ENCODE measurements around the gene CBR3. TPM values are rescaled to one million over a fixed set of nuclear protein-coding genes. Genes with fewer than 3 reads are reported as not detected.
"Not testable (repeated sequence)": the region's sequence is repeated elsewhere in the genome, so short reads cannot be mapped to it uniquely, and the experiment has no call there.

The CBR3 gene
- total RNA-seq, 2 experiments from 2014 or later = 2.6 to 3.0 TPM

DNA sequence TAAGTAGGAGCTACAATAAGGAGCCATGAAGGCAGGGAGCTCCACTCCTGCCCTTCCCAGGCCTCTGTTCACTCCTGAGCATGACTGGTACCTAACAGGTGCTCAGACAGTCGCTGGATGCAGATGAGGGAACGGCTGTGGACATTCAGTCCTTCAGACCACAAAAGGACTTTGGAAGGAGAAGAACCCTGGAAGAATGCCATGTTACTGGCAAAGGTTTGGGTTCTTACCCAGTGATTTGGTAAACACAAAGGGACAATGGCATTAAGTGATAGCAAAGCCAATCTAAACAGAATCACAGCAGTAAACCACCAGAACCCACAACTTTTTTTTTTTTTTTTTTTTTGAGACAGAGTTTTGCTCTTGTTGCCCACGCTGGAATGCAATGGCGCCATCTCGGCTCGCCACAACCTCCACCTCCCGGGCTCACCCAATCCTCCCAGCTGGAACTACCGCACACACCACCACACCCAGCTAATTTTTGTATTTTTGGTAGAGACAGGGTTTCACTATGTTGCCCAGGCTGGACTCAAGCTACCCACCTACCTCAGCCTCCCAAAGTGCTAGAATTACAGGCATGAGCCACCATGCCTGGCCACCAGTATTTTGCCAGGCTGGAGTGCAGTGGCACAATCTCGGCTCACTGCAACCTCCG is 7.5 kb upstream of the CBR3 start:
- H3K9me3 Mint-ChIP-seq = no peaks in the 10 kb centered on the region
- H3K36me3 Mint-ChIP-seq (ENCODE audit: low read depth) = no peaks in the 10 kb centered on the region
- DNase-seq (no peak), ATAC-seq (ENCODE audit: poor library complexity) (no peak)
- Histone ChIP-seq H3K4me3 (ENCODE audit: low read length) (no peak overlapping the region), H3K27ac (ENCODE audit: low read depth in 1 of 2, low read length in 2 of 2) (no peak overlapping the region), H3K36me3 (ENCODE audit: insufficient read depth, low read length) (no peaks in the 10 kb centered on the region), H3K27me3 (ENCODE audit: control insufficient read depth in 1 of 2, insufficient read depth in 2 of 2, low read length in 2 of 2) (no peaks in the 10 kb centered on the region), H3K9me3 (ENCODE audit: control insufficient read depth in 1 of 2, insufficient read depth in 1 of 2, low read length in 2 of 2) (no peaks in the 10 kb centered on the region), H3K4me1 (ENCODE audit: insufficient read depth, low read length) (peaks cover 9% of the 10 kb centered on the region)
- intact Hi-C loops (cut with DNase I, micrococcal nuclease) = no loop called here
- CTCF ChIA-PET = no interaction called here
- H3K27me3 Mint-ChIP-seq = no peaks in the 10 kb centered on the region
- POLR2A ChIA-PET = no interaction called here
- H3K4me1 Mint-ChIP-seq (ENCODE audit: low read depth) = peaks cover 33% of the 10 kb centered on the region
- TF ChIP-seq, protein P1, sequence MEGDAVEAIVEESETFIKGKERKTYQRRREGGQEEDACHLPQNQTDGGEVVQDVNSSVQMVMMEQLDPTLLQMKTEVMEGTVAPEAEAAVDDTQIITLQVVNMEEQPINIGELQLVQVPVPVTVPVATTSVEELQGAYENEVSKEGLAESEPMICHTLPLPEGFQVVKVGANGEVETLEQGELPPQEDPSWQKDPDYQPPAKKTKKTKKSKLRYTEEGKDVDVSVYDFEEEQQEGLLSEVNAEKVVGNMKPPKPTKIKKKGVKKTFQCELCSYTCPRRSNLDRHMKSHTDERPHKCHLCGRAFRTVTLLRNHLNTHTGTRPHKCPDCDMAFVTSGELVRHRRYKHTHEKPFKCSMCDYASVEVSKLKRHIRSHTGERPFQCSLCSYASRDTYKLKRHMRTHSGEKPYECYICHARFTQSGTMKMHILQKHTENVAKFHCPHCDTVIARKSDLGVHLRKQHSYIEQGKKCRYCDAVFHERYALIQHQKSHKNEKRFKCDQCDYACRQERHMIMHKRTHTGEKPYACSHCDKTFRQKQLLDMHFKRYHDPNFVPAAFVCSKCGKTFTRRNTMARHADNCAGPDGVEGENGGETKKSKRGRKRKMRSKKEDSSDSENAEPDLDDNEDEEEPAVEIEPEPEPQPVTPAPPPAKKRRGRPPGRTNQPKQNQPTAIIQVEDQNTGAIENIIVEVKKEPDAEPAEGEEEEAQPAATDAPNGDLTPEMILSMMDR (IDR thresholded peaks at IDR 0.05) = no peak
- peak overlapping the region; percentile 42 for H3K4me3 Mint-ChIP-seq
- H3K27ac Mint-ChIP-seq = no peak overlapping the region

DNA sequence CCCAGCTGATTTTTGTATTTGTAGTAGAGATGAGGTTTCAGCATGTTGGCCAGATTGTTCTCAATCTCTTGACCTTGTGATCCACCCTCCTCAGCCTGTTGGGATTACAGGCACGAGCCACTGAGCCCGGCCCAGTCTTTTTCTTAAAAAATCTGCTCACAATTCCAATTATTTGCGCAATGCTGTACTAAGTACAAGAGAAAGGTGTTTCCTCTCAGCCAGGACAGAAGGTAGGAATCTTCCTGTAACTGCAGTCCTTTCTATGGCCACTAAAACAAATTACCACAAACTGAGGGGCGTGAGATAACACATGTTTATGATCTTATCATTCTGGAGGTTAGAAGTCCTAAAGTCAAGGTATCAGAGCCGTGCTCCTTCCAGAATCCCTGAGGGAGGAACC is 6.9 kb upstream of the CBR3 start:
- ATAC-seq (ENCODE audit: poor library complexity) (no peak), DNase-seq (no peak)
- Histone ChIP-seq H3K9me3 (ENCODE audit: control insufficient read depth in 1 of 2, insufficient read depth in 1 of 2, low read length in 2 of 2) (no peaks in the 10 kb centered on the region), H3K4me1 (ENCODE audit: insufficient read depth, low read length) (peaks cover 9% of the 10 kb centered on the region), H3K36me3 (ENCODE audit: insufficient read depth, low read length) (no peaks in the 10 kb centered on the region), H3K4me3 (ENCODE audit: low read length) (no peak overlapping the region), H3K27me3 (ENCODE audit: control insufficient read depth in 1 of 2, insufficient read depth in 2 of 2, low read length in 2 of 2) (no peaks in the 10 kb centered on the region), H3K27ac (ENCODE audit: low read depth in 1 of 2, low read length in 2 of 2) (no peak overlapping the region)
- POLR2A ChIA-PET = interaction anchor here (0.6 kb wide), 1 partner anchor 766 kb away, joined by 3 read pairs; no protein-coding TSS in a partner anchor
- Mint-ChIP-seq H3K27ac (peak overlapping the region; percentile 27), H3K4me1 (ENCODE audit: low read depth) (peaks cover 33% of the 10 kb centered on the region), H3K4me3 (peak overlapping the region; percentile 46), H3K36me3 (ENCODE audit: low read depth) (no peaks in the 10 kb centered on the region), H3K27me3 (no peaks in the 10 kb centered on the region), H3K9me3 (no peaks in the 10 kb centered on the region)
- CTCF ChIA-PET = no interaction called here
- intact Hi-C loops (cut with DNase I, micrococcal nuclease) = no loop called here
- TF ChIP-seq, protein P1 (IDR thresholded peaks at IDR 0.05) = no peak

DNA sequence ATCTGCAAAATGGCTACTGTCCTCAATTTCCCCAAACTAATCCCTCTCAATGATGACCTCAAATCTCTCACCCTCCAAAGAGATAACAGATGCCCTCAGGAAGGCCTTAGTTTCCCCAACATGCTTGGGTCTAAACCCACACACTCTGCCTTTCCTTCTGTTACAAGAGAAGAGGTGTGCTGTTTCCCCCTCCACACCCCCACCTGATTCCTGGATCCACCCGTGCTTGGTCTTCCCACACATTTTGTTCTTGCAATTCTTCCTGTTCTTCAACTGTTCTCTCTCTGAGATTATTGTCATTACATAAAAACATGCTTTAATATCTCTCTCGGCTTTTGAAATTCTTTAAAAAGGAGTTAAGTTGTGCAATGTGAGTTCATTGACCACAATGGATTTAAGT is 5.7 kb upstream of the CBR3 start:
- Mint-ChIP-seq H3K9me3 (no peaks in the 10 kb centered on the region), H3K36me3 (ENCODE audit: low read depth) (no peaks in the 10 kb centered on the region), H3K27ac (peak overlapping the region; percentile 22), H3K4me3 (peak overlapping the region; percentile 59), H3K4me1 (ENCODE audit: low read depth) (peaks cover 36% of the 10 kb centered on the region), H3K27me3 (no peaks in the 10 kb centered on the region)
- ATAC-seq (ENCODE audit: poor library complexity) (no peak), DNase-seq (no peak)
- CTCF ChIA-PET = no interaction called here
- peaks cover 12% of the 10 kb centered on the region for H3K4me1 ChIP-seq (ENCODE audit: insufficient read depth, low read length)
- H3K27me3 ChIP-seq (ENCODE audit: control insufficient read depth in 1 of 2, insufficient read depth in 2 of 2, low read length in 2 of 2) = no peaks in the 10 kb centered on the region
- TF ChIP-seq, protein P1 (IDR thresholded peaks at IDR 0.05) = no peak
- POLR2A ChIA-PET = no interaction called here
- intact Hi-C loops (cut with DNase I, micrococcal nuclease) = no loop called here
- no peak overlapping the region for H3K4me3 ChIP-seq (ENCODE audit: low read length)
- H3K36me3 ChIP-seq (ENCODE audit: insufficient read depth, low read length) = no peaks in the 10 kb centered on the region
- no peak overlapping the region for H3K27ac ChIP-seq (ENCODE audit: low read depth in 1 of 2, low read length in 2 of 2)
- H3K9me3 ChIP-seq (ENCODE audit: control insufficient read depth in 1 of 2, insufficient read depth in 1 of 2, low read length in 2 of 2) = no peaks in the 10 kb centered on the region

DNA sequence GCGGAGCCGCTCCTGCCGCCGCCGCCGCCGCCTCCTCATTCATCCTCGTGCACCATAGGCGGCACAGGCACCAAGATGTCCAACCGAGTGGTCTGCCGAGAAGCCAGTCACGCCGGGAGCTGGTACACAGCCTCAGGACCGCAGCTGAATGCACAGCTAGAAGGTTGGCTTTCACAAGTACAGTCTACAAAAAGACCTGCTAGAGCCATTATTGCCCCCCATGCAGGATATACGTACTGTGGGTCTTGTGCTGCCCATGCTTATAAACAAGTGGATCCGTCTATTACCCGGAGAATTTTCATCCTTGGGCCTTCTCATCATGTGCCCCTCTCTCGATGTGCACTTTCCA is 4.5 kb upstream of the CBR3 start:
- DNase-seq; intact Hi-C loops (cut with DNase I, micrococcal nuclease); ATAC-seq (ENCODE audit: poor library complexity); H3K36me3 ChIP-seq (ENCODE audit: insufficient read depth, low read length); POLR2A ChIA-PET; H3K27ac ChIP-seq (ENCODE audit: low read depth in 1 of 2, low read length in 2 of 2); CTCF ChIA-PET; H3K27me3 Mint-ChIP-seq; H3K36me3 Mint-ChIP-seq (ENCODE audit: low read depth); H3K27me3 ChIP-seq (ENCODE audit: control insufficient read depth in 1 of 2, insufficient read depth in 2 of 2, low read length in 2 of 2); H3K9me3 Mint-ChIP-seq; H3K9me3 ChIP-seq (ENCODE audit: control insufficient read depth in 1 of 2, insufficient read depth in 1 of 2, low read length in 2 of 2): not testable (repeated sequence)
- peak overlapping the region; percentile 56 for H3K27ac Mint-ChIP-seq
- H3K4me3 Mint-ChIP-seq = peak overlapping the region; percentile 94
- peaks cover 21% of the 10 kb centered on the region for H3K4me1 ChIP-seq (ENCODE audit: insufficient read depth, low read length)
- H3K4me1 Mint-ChIP-seq (ENCODE audit: low read depth) = peaks cover 40% of the 10 kb centered on the region
- peak overlapping the region; percentile 19 for H3K4me3 ChIP-seq (ENCODE audit: low read length)

DNA sequence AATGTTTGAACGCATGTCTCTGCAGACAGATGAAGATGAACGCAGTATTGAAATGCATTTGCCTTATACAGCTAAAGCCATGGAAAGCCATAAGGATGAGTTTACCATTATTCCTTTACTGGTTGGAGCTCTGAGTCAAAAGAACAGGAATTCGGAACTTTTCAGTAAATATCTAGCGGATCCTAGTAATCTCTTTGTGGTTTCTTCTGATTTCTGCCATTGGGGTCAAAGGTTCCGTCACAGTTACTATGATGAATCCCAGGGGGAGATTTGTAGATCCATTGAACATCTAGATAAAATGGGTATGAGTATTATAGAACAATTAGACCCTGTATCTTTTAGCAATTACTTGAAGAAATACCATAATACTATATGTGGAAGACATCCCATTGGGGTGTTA is 4.0 kb upstream of the CBR3 start:
- H3K4me3 Mint-ChIP-seq = peak overlapping the region; percentile 94
- H3K27me3 ChIP-seq (ENCODE audit: control insufficient read depth in 1 of 2, insufficient read depth in 2 of 2, low read length in 2 of 2); DNase-seq; H3K9me3 Mint-ChIP-seq; CTCF ChIA-PET; POLR2A ChIA-PET; H3K27ac ChIP-seq (ENCODE audit: low read depth in 1 of 2, low read length in 2 of 2); H3K9me3 ChIP-seq (ENCODE audit: control insufficient read depth in 1 of 2, insufficient read depth in 1 of 2, low read length in 2 of 2); H3K4me3 ChIP-seq (ENCODE audit: low read length); ATAC-seq (ENCODE audit: poor library complexity); intact Hi-C loops (cut with DNase I, micrococcal nuclease); H3K36me3 ChIP-seq (ENCODE audit: insufficient read depth, low read length); H3K27me3 Mint-ChIP-seq; H3K36me3 Mint-ChIP-seq (ENCODE audit: low read depth): not testable (repeated sequence)
- H3K27ac Mint-ChIP-seq = peak overlapping the region; percentile 56
- peaks cover 38% of the 10 kb centered on the region for H3K4me1 Mint-ChIP-seq (ENCODE audit: low read depth)
- H3K4me1 ChIP-seq (ENCODE audit: insufficient read depth, low read length) = peaks cover 23% of the 10 kb centered on the region

Data from CD4-positive, alpha-beta T cell (primary cell).